ENCODE data around the gene C1orf56. TPM values are rescaled to one million over a fixed set of nuclear protein-coding genes. Genes with fewer than 3 reads are reported as not detected.

C1orf56 gene
- total RNA-seq, 4 donors from 2014 or later: 4.3 to 8.7 (median 8.2) TPM

- WGBS: 100% methylated on average over 3 of the region's 3 CpGs
- no peak for DNase-seq (ENCODE audit: extremely low spot score)
- TF ChIP-seq CTCF (IDR thresholded peaks at IDR 0.05) (no peak), EP300 (IDR thresholded peaks at IDR 0.05) (no peak), POLR2A (IDR thresholded peaks at IDR 0.05; ENCODE audit: low read depth) (no peak), POLR2AphosphoS5 (IDR thresholded peaks at IDR 0.05) (no peak)
- no peak overlapping the region for H3K4me3 ChIP-seq
- intact Hi-C loops (cut with DNase I): loop anchor here (10.0 kb wide), 1 partner anchor 306 kb away; the partner anchor contains the start of gene GOLPH3L
- H3K4me1 ChIP-seq: peaks cover 45 to 51% (median 49%) of the 10 kb centered on the region in 4 donors
- no peaks in the 10 kb centered on the region for H3K27me3 ChIP-seq
- H3K27ac ChIP-seq (replicated peaks in 1 of 4): no peak overlapping the region
- no peaks in the 10 kb centered on the region for H3K9me3 ChIP-seq
- H3K36me3 ChIP-seq: peaks cover 32 to 64% (median 55%) of the 10 kb centered on the region in 4 donors
These were observed 47.1 kb upstream of the C1orf56 start for GRCh38 chr1:151000408-151000807.

GRCh38 chr1:151001602-151002001 lies 45.9 kb upstream of the C1orf56 start:
- Histone ChIP-seq H3K4me3 (no peak overlapping the region), H3K4me1 (peaks cover 39 to 50% (median 45%) of the 10 kb centered on the region in 4 donors), H3K9me3 (no peaks in the 10 kb centered on the region), H3K36me3 (peaks cover 31 to 62% (median 53%) of the 10 kb centered on the region in 4 donors), H3K27ac (replicated peaks in 1 of 4) (no peak overlapping the region), H3K27me3 (no peaks in the 10 kb centered on the region)
- no peak for DNase-seq (ENCODE audit: extremely low spot score)
- intact Hi-C loops (cut with DNase I): loop anchor here (10.0 kb wide), 1 partner anchor 307 kb away; the partner anchor contains the start of gene GOLPH3L
- 56% methylated on average over 4 of the region's 4 CpGs for WGBS
- TF ChIP-seq EP300 (IDR thresholded peaks at IDR 0.05) (no peak), POLR2AphosphoS5 (IDR thresholded peaks at IDR 0.05) (no peak), POLR2A (IDR thresholded peaks at IDR 0.05; ENCODE audit: low read depth) (no peak), CTCF (IDR thresholded peaks at IDR 0.05) (no peak)

DNA sequence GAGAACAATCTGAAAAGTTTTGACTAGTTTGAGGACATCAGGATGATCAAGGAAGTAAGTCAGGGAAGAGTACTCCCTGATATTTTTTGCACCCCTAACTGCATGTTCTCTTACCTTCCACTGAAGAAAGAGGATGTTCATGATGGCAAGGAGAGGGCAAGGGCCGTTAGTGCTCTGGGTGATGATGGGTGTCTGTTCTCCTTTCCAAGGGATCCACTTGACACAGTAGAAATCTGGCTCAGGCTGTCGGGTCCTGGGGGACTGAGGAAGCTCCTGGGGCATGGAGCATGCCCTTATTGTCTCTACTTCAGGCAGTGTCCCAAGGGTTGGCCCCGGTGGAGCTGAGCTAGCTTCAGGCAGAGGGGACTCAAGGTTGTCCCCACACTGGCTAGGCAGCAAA lies 45.5 kb upstream of the C1orf56 start:
- peaks cover 27 to 57% (median 49%) of the 10 kb centered on the region in 4 donors for H3K36me3 ChIP-seq
- peaks cover 42 to 55% (median 49%) of the 10 kb centered on the region in 4 donors for H3K4me1 ChIP-seq
- no peaks in the 10 kb centered on the region for H3K27me3 ChIP-seq
- no peak overlapping the region for H3K4me3 ChIP-seq
- intact Hi-C loops (cut with DNase I): loop anchor here (10.0 kb wide), 1 partner anchor 307 kb away; the partner anchor contains the start of gene GOLPH3L
- no peak for TF ChIP-seq POLR2AphosphoS5 (IDR thresholded peaks at IDR 0.05)
- TF ChIP-seq CTCF (IDR thresholded peaks at IDR 0.05): no peak
- no peak for TF ChIP-seq EP300 (IDR thresholded peaks at IDR 0.05)
- no peak overlapping the region for H3K27ac ChIP-seq (replicated peaks in 1 of 4)
- no peak for DNase-seq (ENCODE audit: extremely low spot score)
- WGBS: 83% methylated on average over 2 of the region's 3 CpGs
- H3K9me3 ChIP-seq: no peaks in the 10 kb centered on the region

DNA sequence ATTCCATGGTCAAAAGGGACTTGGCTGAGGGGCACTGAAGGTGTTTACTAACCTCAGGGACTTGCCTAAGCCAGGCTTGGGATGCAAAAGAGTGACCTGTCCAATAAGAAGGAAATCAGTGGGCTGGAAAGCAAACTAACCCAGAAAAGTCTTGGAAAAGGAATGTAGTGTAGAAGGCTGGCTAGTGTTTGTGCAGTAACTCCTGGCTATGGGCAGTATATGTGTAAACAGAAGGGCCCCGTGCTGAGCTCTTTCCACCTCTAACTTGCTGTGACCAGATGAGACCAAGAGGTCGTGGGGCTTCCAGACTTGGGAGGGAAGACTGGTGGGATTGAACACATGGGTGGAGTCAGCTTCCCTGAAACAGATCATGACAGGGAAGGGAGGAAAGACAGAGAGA lies 44.9 kb upstream of the C1orf56 start:
- intact Hi-C loops (cut with DNase I): loop anchor here (10.0 kb wide), 1 partner anchor 308 kb away; the partner anchor contains the start of gene GOLPH3L
- H3K4me1 ChIP-seq: peaks cover 48 to 60% (median 55%) of the 10 kb centered on the region in 4 donors
- DNase-seq (ENCODE audit: extremely low spot score): no peak
- peak overlapping the region in 1 of 4 donors; percentile 39 for H3K27ac ChIP-seq (replicated peaks in 1 of 4)
- H3K27me3 ChIP-seq: no peaks in the 10 kb centered on the region
- peaks cover 21 to 52% (median 43%) of the 10 kb centered on the region in 4 donors for H3K36me3 ChIP-seq
- no peak for TF ChIP-seq POLR2AphosphoS5 (IDR thresholded peaks at IDR 0.05)
- no peak for TF ChIP-seq POLR2A (IDR thresholded peaks at IDR 0.05; ENCODE audit: low read depth)
- no peak for TF ChIP-seq CTCF (IDR thresholded peaks at IDR 0.05)
- no peak for TF ChIP-seq EP300 (IDR thresholded peaks at IDR 0.05)
- WGBS: 43% methylated on average over 2 of the region's 2 CpGs
- no peaks in the 10 kb centered on the region for H3K9me3 ChIP-seq
- H3K4me3 ChIP-seq: peak overlapping the region in 2 of 4 donors; percentile 62 to 75

All from esophagus muscularis mucosa (tissue), 4 donors.